NCI-H1436 (cell line): ENCODE measurements around the gene UBTD1.
A peak's percentile ranks its signal among the peaks of the same experiment; 100 is the strongest.
"Not testable (repeated sequence)": the region's sequence is repeated elsewhere in the genome, so short reads cannot be mapped to it uniquely, and the experiment has no call there.

Experiments used
- DNase-seq: peaks from one replicate; lab custom pipeline; 2025; lab: John Stamatoyannopoulos, UW

Gene UBTD1, protein sequence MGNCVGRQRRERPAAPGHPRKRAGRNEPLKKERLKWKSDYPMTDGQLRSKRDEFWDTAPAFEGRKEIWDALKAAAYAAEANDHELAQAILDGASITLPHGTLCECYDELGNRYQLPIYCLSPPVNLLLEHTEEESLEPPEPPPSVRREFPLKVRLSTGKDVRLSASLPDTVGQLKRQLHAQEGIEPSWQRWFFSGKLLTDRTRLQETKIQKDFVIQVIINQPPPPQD

DNA sequence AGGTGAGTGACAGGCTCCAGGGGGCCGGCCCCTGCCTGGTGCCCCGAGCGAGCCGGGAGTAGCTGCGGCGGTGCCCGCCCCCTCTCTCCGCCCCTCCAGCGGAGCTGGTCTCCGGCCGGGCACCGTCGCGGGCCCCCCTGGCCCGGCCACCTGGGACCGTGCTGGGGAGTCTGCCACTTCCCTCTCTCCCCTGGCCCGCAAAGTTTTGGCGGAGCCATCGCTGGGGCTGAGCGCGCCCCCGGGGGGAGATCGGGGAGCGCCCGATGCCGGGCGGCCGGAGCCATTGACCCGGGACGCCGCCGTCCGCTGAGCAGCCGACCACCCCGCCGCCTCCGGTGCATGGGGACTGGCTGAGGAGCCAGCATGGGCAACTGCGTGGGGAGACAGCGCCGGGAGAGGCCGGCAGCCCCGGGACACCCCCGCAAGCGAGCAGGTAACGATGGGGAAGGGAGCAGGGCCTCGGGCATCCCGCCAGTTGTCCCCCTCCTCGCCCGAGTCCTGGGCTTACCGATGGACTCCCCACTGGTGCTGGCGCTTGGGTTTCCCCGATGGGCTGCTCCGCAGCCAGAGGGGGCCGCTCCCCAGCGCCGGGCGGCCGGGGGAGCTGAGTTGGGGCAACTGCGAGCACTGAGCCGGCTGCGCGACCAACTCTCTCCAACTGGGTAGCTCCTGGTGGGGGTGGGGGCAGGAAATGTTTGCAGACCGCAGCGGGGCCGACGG lies at the start of gene UBTD1:
UBTD1 (plus strand) TSS at position 84 of the 720 bp plus-strand sequence; CDS start at position 364, 280 bp downstream.
- DNase-seq: no peak

DNA sequence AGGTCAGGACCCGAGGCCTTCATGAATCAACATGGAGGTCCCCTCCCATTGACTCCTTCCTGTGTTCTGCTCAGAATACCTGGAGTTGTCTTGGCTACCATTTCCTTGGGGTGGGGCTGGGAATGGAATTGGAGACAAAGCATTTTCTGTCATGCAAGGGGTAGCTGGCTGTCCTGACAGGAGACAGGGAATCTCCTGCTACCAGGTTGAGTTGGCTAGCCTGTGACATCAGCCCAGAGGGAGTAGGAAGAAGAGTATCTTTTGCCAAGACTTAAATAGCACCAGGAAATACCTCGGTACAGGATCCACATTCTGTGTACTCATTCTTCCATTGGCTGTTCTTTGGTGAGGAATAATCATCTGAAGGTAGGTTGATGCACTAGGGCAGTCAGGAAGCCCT lies 47.9 kb upstream of the UBTD1 start:
- DNase-seq: no peak

DNA sequence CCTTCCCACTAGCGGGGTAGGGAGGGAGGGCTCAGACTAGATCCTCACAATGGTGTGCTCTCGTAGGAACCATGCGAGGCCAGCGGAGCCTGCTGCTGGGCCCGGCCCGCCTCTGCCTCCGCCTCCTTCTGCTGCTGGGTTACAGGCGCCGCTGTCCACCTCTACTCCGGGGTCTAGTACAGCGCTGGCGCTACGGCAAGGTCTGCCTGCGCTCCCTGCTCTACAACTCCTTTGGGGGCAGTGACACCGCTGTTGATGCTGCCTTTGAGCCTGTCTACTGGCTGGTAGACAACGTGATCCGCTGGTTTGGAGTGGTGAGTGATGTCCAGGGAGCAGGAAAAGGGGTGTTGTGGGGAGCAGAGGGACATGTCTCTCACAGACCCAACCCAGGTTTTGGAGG lies 47.1 kb upstream of the UBTD1 start:
- DNase-seq: no peak

DNA sequence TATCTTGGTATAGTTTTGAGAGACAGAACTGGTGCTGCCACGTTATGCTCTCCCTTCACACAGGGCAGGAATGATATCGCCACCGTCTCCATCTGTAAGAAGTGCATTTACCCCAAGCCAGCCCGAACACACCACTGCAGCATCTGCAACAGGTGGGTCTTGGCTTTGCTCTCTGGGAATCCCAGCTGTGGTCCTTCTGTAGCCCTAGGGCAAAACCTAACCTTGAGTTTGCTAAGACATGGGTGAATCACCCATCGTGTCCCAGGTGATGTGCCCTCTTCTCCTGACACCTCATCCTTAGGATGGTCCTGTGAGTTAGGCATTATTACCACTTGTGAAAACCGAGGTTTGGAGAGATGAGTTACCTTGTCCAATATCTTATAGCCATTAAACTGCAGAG lies 46.4 kb upstream of the UBTD1 start:
- DNase-seq: no peak

DNA sequence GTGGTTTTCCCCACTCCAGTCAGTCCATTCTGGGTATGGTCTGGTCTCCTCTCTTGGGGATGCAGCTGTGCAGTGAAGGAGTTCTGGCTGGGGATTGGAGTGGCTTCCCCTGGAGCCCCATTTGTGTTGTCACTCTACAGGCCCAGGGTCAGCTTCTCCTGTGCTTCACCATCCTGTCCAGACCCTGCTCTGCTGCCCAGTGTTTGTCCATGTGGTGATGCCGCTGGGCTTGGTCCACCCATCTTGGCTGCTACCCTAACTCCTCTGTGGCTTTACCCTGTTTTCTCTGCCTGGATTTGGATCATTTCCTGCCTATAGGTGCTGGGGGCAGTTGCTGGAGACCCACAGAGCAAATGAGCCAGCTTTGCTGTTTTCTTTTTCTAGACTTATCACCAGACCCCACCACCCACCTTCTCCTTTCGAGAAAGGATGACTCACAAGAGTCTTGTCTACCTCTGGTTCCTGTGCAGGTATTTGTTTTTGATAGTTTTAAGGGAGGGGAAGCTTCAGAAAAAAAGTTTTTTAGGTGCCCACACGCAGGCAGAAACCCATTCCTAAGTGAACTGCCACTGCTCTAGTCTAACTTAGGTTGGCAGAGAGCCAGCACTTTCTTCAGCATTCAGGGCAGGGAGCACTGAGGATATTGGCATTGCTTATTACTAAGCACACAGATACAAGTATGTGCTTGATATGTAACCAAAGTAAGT lies 44.2 kb upstream of the UBTD1 start:
- DNase-seq: no peak

DNA sequence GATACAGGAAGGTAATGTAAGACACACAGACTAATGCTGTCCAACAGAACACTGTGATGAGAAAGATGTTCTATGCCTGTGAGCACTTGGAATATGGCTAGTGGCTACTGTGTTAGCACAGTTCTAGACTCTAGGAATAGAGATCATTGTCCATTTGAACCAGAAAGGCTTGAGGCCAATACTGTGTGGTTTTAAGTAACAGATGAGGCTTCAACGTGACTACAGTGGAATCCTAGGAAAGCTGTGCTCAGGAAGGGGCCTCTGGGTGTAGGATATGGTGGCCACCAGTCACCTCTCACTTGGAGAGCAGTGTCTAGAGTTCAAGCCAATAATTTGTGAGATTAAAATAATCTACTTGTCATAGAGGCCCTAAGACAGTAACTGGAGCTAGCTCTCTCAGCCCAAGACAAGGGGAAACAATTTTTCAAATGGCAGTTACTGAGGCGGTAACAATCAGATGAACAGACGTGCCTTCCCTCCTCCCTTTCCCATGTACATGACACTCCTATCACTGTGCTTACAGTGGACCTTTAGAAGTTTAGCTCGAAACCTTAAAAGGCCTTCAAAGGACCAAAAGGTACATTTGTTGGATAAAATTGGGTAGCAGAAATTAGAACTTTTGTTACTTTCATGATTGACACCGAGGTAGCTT lies 42.6 kb upstream of the UBTD1 start:
- no peak for DNase-seq

DNA sequence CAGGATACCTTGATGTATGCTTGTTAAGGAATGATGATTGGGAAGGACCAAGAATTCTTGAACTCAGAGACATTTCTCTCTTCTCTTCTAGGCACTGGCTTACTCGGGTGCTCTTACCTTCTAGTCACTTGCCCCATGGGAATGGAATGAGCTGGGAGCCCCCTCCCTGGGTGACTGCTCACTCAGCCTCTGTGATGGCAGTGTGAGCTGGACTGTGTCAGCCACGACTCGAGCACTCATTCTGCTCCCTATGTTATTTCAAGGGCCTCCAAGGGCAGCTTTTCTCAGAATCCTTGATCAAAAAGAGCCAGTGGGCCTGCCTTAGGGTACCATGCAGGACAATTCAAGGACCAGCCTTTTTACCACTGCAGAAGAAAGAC lies 42.0 kb upstream of the UBTD1 start:
- no peak for DNase-seq

DNA sequence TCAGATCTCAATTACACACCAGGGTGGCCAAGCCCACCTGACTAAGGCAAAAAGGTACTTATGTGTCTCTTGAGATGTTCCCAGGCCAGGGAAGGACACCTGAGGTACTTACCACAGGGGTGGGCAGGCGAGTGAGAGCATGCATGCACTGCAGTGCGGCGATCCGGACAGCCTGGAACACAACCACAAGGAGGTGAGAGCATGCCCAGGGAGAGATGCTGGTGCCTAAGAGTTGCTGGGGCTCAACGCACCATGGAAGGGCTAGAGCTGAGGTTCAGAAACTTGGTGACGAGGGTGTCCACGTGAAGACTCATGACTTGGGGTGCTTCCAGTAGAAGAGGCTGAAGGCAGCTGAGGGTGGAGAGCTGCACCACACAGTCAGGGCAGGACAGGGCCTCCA lies 39.6 kb upstream of the UBTD1 start:
- DNase-seq: no peak

DNA sequence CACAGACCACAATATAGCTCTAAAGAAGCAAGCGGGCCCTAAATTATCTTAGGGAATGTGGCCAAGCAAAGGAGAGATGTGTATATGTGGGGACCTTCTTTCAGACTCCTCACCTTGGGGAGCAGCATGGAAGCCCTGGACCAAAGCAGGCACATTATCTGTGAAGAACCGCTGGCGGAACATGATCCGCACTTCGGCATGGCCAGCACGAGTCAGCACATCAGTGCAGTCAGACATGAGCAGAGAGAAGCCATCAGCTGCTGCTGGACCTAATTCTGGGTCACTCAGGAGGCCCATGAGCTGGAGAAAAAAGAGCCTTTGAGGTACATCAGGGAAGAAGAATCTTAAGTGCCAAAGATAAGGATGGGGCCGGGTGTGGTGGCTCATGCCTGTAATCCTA lies 38.8 kb upstream of the UBTD1 start:
- no peak for DNase-seq

DNA sequence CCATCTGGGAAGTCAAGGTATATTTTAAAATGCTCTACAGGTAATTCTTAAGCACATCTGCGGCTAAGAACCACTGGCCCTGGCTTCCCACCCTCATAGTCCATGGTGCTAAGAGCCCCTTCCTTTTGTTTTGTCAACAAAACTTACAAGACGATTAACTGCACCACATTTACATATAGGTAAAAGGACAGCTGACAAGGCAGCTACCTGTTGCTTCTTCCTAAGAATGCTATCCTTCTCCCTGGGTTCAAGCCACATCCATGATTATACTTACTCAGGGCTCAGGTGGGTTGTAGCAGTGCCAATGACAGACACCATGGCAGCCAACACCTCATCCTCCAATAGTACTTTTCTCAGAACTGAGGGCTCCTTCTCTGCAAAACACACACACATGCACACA lies 36.4 kb upstream of the UBTD1 start:
- DNase-seq: no peak

DNA sequence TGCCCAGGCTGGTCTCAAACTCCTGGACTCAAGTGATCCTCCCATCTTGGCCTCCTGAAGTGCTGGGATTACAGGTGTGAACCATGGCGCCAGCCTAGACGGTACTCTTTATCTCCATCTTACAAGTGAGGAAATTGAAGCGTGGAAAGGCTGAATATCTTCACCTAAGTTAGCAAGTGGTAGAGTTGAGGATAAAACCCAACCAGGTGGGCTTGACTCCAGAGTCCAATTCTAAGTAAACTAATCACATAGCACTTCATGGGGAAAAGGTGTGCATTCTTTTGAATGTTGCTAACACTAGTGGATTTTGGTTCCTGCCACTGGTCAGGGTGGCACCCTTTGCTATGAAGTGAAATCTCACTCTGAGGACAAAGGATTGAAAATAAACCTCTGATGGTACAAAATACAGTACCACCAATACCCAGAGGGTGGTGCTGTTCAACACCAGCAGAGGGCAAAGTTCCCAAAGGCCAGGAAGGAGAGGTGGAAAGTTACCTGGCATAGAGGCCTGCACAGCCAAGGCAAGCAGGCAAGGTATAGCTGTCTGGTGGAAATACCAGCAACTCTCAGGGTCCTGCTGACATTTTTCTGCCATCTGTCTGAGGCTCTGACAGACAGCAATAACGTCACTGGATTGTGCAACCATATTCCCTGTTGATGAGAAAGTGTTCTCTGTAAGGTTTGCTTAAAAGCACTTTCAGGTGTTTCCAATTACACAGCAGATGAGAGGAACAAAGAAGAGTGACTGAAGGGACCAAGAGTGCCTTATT lies 35.2 kb upstream of the UBTD1 start:
- DNase-seq: peak; percentile 54

DNA sequence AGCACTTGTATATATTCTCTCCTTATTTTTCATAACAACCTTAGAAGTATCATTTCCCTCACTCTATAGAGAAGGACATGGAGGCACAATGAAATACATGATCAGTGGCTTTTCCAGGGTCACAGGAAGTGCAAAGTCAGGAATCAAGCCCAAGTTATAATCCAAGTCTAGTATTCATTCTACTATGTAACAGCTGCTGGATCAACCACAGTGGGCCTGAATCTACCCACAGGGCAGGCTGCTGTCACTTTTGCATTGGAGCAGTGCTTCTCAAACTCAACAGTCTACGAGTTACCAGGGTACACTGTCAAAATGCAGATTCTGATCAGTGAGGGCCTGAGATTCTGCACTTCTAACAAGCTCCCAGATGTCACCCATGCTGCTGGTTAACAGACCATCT lies 34.5 kb upstream of the UBTD1 start:
- DNase-seq: no peak

DNA sequence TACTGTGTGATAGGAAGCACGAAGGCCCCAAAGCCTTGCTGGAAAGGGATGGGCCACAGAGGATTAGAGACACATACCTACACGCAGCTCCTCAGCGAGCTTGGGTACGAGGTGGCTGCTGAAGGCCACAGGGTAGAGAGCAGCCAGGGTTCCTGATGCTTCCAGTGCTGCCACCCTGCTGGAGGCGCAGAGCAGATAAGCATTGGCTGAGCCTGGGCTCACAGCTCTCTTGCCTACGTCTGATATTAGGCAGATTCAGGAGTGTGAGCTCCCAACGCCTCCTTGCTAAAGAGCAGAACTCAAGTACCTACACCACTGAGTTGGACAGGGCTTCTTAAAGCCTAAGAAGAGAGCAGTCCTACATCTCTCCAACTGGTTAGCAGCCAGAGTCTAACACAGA lies 32.7 kb upstream of the UBTD1 start:
- DNase-seq: no peak

DNA sequence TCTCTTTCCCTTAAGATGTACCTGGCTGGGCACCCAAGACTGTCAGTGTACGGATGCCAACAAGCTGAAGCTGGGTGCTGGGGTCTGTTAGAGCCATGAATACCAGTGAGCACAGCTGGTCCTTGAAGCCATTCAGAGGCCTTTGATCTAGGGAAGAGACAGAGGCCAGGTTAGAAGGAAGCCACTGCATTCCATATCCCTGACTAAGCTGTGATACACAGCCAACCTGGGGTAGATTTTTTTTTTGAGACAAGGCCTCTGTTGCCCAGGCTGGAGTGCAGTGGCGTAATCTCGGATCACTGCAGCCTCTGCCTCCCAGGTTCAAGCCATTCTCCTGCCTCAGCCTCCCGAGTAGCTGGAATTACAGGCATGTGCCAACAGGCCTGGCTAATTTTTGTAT lies 32.0 kb upstream of the UBTD1 start:
- DNase-seq: no peak

DNA sequence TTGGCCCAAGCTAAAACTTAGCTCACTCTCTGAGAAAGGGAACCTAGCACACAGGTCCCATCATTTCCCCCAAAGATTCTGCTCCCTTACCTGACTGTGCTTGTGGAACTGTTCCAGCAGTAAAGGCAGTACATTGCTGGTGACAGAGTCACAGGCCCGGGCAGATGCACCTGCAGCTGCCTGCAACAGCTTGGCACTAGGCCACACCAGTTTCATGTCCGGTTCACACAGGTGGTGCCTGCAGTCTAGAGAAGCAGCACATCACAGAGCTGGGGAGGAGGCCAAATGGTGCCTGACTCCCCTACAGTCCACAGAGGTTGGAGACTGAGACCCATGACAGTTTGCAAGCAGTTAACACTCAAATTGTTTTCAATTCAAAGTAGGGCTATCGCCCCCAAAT lies 30.6 kb upstream of the UBTD1 start:
- no peak for DNase-seq

DNA sequence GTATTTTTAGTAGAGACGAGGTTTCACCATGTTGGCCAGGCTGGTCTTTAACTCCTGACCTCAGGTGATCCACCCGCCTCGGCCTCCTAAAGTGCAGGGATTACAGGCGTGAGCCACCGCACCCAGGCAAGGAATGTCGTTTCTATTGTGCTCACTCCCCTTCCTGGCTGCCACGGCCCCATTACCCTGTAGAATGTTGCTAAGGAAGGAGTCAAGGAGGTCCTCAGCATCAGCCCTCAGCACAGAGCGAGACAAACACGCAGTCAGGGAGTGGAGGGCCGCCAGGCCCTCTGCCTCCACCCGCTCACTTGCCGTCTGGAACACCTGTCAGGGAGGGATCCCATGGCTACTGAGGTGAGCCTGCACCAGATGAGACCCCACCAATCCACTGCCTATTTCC lies 29.9 kb upstream of the UBTD1 start:
- DNase-seq: not testable (repeated sequence)

DNA sequence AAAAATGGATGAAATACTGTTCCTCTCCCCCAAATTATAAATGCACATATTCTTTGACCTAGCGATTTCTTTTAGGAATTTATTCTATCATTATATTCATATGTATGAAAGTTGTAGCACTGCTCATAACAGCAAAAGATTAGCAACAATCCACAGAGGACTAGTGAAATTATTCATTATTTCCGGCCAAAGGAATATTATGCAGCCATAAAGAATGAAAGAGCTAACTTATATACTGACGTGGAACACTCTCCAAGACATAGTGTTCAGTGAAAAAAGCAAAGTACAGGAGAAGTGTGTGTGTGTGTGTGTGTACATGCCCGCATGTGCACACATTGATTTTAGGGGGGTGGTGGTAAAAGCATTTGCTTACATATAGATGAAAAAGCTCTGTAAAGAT lies 23.8 kb upstream of the UBTD1 start:
- DNase-seq: no peak

DNA sequence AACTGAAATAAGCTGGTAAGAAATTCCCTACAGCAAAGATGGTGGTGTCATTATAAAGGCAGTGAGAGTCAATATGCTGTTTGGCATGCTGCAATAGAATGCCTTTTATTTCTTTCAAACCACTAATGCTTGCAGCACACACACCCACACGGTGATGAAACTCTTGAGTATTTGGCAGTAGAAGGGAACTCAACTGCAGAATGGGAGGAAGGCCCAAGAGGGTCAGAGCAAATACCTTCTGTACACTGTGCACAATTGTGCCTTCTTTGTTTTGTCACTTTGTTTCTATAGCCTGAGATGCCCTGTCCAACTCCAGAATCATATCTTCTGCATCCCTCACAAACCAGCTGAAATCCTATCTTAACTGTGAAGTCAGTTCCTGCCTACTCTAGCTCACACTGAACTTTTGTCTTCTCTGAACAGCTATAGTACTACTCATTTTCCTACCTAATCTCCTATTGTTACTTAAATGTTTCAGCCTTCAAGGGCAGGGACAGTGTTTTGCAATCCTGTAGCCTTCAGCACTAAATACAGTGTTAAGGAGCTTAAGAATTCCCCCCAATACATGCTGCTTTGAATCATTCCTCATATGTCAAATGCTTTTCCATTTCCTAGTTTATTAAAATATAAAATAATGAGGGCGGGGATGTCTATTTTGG lies 22.7 kb upstream of the UBTD1 start:
- no peak for DNase-seq

DNA sequence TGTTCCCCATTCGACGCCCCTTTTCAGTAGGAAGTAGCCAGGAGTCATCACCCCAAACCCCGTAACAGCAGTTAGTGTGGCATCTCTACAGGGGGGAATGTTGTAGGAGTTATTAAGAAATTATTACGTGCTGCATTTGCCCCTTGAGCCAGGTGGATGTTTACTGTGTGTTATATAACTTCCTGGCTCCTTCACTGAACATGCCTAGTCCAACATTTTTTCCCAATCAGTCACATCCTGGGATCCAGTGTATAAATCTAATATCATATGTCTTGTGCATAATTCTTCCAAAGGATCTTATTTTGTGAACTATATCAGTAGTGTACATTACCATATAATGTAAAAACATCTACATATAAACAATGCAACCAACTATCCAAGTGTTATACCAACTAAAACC lies 19.3 kb upstream of the UBTD1 start:
- not testable (repeated sequence) for DNase-seq

DNA sequence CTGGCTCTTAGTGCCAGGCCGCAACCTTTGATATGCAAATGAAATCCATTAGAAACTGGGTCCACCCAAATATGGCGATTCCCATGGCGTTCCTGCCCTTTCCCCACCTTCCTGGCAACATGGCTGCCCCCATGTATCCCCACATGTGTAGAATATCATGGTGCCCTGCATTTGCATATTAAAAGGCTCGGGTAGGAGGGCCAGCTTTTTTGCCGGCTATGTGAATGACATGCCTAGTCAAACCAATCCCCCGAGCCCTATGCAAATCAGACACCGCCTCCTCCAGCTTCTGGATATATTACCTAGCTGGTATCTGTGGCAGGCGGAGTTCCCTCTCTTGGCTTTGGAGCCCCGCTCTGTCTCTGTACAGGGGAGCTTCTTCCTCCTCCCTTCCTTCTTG lies 18.8 kb upstream of the UBTD1 start:
- no peak for DNase-seq

DNA sequence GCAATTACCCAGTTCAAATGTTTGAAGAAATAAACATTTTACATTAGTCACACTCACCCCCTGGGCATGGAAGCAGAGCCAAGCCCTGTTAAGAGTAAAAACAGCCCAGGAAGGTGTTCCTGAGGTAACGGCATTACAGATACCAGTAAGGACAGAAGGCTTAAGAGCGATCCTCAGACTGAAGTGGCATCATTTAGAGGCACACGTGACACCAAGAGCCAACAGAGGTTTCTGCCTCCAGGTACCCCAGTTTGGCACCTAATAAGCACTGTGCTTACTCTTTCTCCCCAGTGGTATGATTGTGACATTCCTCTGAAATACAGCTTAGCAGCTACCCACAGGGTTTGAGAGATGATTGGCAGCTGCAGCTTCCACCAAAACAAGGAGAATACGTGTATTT lies 17.7 kb upstream of the UBTD1 start:
- no peak for DNase-seq

DNA sequence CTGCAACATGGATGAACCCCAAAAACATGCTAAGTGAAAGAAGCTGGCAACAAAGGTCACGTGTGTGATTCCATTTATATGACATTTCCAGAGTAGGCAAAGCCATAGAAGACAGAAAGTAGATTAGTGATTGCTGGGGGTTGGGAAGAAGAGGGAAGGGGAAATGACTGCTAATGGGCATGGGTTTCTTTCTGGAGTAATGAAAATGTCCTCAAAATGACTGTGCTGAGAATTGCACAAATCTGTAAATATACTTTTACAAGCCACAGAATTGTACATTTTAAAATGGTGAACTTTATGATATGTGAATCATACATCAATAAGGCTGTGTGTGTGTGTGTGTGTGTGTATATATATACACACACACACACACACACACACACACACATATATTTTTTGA lies 16.3 kb upstream of the UBTD1 start:
- DNase-seq: no peak
